Measurements from ENCODE around the gene ALG12.
"Not testable (repeated sequence)": the region's sequence is repeated elsewhere in the genome, so short reads cannot be mapped to it uniquely, and the experiment has no call there.

The ALG12 gene

GRCh38 chr22:49945042-49945794, 27.0 kb upstream of the ALG12 start:
- DNase-seq = not testable (repeated sequence)

GRCh38 chr22:49944399-49944891, 26.2 kb upstream of the ALG12 start:
- no peak for DNase-seq

- no peak for DNase-seq
Measured at GRCh38 chr22:49943771-49944398, 25.6 kb upstream of the ALG12 start.

GRCh38 chr22:49943405-49943765, 25.1 kb upstream of the ALG12 start:
- no peak for DNase-seq

GRCh38 chr22:49942565-49943404, 24.5 kb upstream of the ALG12 start:
- no peak for DNase-seq

GRCh38 chr22:49941507-49942316, 23.5 kb upstream of the ALG12 start:
- DNase-seq = no peak

GRCh38 chr22:49938565-49939136, 20.4 kb upstream of the ALG12 start:
- no peak for DNase-seq

GRCh38 chr22:49937758-49938564, 19.7 kb upstream of the ALG12 start:
- peak; percentile 70 for DNase-seq

GRCh38 chr22:49936973-49937757, 18.9 kb upstream of the ALG12 start:
- DNase-seq = peak; percentile 85

GRCh38 chr22:49936018-49936972, 18.1 kb upstream of the ALG12 start:
- DNase-seq = peak; percentile 58

- DNase-seq = no peak
Measured at GRCh38 chr22:49935561-49935960, 17.3 kb upstream of the ALG12 start.

GRCh38 chr22:49934891-49935557, 16.8 kb upstream of the ALG12 start:
- DNase-seq = peak; percentile 34

GRCh38 chr22:49934160-49934890, 16.1 kb upstream of the ALG12 start:
- peak; percentile 33 for DNase-seq

- DNase-seq = peak; percentile 50
Measured at GRCh38 chr22:49933236-49934159, 15.3 kb upstream of the ALG12 start.

GRCh38 chr22:49930596-49931412, 12.6 kb upstream of the ALG12 start:
- DNase-seq = peak; percentile 77
